CD4-positive, alpha-beta T cell treated with Interleukin-1 beta for 1 hour (primary cell): ENCODE results near the gene DHX15.

Experiments
- DNase-seq, 2 donors: peaks; one replicate each; pipeline ENCODE4 v3.0.0-alpha.2; 2020 to 2022

The DHX15 gene

DNA sequence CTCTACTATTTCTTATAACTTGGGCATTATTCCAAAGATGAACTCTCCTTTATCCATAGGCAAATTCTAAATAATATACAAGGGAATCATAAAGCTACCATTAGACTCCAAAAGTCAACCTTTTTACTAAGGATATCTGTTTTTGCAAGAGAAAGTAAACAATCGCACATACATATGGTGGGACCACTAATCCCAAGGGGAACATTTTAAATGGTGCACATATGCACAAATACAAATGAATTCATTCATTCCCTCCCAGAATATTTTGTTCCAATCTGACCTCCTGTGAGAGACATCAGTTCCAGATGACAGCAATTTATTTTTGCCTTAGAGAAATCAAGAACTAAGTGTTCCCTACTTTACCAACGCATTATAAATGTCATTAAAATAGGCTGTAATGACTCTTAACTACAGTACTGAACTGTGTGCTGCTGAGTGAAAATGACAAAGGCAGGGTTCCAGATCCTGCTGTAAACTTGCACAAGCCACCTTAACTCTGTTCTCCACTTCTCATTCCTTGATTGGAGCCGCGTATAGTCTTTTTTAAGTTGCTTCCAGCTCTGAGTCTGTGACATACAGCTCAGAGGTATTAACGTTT is 2.0 kb downstream of the DHX15 start:
- no peak for DNase-seq

DNA sequence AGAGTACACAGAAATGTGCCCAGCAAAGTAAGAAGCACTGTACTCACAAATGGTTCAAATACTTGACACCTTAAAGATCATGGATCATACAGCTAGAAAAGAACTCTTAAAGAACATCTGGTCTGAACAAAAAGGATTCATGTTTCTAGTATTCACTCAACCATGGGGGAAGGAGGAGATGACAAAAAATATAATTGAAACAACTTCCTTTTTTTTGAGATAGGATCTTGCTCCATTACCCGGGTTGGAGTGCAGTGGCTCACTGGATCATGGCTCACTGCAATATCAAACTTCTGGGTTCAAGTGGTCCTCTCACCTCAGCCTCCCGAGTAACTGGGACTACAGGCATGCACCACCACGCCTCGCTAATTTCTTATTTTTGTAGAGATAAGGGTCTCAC is 6.0 kb downstream of the DHX15 start:
- no peak for DNase-seq

DNA sequence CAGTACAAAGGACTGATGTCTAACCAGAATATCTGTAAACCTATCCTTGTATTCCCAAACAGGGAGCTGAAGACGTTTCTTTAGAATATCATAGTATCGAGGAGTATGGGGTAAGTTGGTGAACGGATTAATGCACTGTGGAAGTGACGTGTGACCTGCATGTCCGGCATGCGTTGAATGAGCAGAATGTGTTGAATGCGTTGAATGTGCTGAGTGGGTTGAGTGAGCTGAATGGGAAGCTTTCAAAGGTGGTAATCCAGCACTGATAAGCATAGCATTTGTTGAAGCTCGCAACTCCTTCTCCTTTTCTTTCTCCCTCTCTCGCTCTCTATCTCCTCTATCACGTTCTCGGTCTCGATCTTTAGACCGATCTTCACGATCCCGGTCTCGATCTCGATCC is 8.1 kb downstream of the DHX15 start:
- no peak for DNase-seq

GRCh38 chr4:24574236-24574635 is 10.1 kb downstream of the DHX15 start:
- DNase-seq, result no peak

DNA sequence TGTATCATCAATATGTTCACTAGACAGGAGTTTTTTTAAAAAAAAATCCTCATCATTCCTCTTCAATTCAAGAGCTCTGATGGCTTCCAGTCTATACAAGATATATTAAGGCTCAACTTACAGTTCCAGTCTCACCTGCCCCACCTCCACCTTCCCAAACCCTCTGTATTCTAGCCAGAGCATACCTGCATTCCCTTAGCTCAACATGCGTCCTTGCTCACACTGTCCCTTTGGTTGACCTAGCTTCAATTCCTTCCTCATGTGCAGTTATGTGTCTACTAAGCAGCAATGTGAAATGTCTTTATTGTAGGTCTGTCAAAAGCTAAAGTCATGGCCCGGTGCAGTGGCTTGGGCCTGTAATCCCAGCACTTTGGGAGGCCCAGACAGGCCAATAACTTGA is 10.8 kb downstream of the DHX15 start:
- DNase-seq, result no peak

DNA sequence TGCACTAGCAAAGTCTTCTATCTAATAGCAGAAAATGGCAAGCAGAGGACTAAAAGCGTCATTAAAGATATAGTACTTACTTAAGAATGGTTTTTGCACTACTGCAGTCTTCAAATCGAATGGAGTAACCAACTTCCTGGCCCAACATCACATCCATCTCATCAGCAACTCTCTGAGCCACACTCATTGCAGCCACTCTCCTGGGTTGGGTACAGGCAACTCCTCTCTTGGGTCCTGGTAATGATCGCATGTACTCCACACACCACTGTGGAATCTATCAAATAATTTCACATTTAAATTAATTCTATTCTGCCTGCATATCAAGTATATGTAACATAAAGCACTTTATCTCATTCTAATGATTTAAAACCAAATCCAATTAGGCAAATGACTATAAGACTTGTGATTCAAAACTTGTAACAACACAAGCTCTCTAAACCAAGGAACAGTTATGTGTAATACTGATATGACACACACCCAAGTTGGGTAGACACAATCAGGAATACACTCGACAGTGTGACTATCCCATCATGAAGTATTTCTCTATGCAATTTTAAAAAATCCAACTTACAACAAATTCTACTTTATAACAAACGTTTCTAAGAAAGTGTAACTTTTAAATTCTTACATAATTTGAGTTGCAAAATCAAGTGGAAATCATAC is 13.6 kb downstream of the DHX15 start:
- no peak for DNase-seq

DNA sequence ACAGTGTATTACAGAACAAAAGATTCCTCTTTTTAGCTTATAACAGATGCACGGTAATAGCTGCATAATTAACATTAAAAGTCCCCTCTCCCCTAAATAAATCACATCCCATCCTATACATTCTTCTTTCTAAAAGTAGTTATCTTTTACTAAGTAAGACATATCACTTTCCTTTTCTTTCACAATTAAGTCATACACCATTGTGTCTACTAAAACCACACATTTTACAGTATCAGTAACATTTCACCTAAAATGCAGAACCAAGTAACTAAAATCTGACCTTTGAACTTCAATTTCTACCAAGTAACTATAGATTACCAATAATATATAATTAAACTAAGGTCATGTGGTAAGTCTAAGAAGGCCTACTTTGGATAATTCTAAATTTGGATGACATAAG is 14.2 kb downstream of the DHX15 start:
- DNase-seq, result no peak

DNA sequence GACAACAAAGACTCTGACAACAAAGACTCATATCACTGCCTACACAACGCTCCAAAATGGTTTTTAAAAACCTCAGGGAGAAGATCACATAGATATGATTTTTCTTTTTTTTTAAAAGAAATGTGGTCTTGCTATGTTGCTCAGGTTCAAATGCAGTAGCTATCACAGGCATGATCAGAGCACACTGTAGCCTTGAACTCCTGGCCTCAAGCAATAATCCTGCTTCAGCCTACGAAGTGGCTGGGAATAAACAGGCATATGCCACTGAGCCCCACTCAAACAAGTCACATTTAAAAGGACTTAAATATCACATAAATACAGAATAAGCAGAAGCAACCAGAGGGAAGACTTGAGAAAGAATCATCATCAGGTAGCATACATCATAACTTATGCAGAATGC is 14.7 kb downstream of the DHX15 start:
- DNase-seq, result no peak

GRCh38 chr4:24568425-24568824 is 15.9 kb downstream of the DHX15 start:
- DNase-seq, result no peak

DNA sequence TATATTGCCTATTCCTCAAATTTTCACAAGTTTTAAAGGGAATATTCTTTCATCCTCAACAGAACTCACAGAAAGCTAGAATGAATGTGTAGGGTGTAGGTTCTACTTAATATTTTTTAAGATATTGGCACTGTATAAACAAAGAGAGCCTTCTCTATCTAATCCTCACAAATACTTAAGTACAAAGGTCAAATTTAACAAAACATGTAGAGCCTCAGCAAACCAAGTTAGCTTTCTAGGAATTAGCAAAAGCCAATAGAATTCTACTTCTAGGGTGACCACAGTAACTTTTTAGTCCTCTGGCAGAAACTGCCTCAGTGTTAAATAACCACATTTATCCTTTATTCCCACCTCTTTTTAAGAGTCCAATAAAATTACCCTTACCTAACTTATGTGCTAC is 19.3 kb downstream of the DHX15 start:
- no peak for DNase-seq

GRCh38 chr4:24564488-24564887 is 19.9 kb downstream of the DHX15 start:
- no peak for DNase-seq

DNA sequence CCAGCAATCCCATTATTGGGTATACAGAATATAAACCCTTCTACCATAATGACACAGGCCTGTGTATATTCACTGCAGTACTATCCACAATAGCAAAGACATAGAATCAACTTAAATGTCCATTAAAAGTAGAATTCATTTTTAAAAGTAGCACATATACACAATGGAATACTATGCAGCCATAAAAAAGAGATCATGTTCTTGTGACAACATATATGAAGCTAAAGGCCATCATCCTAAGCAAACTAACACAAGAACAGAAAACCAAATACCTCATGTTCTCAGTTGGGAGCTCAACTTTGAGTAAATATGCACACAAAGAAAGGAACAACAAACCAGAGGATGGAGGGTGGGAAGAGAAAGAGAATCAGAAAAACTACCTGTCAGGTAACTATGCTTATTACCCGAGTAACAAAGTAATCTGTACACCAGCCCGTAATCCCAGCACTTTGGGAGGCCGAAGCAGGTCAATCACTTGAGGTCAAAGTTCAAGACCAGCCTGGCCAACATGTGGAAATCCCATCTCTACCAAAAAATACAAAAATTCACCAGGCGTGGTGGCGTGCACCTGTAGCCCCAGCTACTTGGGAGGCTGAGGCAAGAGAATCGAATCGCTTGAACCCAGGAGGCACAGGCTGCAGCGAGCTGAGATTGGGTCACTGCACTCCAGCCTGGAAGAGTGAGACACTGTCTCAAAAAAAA is 22.8 kb downstream of the DHX15 start:
- no peak for DNase-seq

GRCh38 chr4:24560868-24561368 is 23.4 kb downstream of the DHX15 start:
- no peak for DNase-seq

- no peak for DNase-seq
Observed at GRCh38 chr4:24559889-24560288, 24.5 kb downstream of the DHX15 start.

DNA sequence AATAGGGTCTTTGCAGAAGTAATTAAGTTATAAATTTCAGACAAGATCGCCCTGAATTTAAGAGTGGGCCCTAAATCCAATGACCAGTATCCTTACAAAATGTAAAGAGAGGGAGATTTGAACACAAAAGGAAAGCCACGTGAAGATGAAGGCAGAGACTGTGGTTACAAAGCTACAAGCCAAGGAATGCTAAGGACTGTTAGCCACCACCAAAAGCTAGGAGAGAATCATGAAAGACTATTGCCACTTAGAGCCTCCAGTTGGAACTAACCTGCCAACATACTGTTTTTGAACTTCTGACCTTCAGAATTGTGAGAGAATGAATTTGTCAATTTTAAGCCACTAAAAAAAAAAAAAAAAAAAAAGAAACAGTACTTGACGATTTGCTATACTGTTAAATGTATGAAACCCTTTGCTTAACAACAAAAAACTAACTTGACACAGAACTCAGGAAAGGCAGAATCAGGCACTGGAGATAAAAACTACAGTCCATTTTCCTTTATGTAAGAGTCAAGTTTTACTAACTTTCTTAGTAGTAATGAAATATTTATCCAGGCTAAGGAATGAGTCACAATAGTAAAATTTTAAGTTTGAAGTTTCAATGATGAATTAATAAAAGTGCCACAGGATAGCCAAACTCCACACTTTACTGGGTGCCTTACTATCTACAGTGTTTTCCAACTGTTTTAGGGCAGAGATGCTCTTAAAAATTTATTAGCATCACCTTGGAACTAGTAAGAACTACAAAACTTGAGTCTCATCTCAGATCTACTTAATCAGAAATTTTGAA is 25.1 kb downstream of the DHX15 start:
- no peak for DNase-seq

DNA sequence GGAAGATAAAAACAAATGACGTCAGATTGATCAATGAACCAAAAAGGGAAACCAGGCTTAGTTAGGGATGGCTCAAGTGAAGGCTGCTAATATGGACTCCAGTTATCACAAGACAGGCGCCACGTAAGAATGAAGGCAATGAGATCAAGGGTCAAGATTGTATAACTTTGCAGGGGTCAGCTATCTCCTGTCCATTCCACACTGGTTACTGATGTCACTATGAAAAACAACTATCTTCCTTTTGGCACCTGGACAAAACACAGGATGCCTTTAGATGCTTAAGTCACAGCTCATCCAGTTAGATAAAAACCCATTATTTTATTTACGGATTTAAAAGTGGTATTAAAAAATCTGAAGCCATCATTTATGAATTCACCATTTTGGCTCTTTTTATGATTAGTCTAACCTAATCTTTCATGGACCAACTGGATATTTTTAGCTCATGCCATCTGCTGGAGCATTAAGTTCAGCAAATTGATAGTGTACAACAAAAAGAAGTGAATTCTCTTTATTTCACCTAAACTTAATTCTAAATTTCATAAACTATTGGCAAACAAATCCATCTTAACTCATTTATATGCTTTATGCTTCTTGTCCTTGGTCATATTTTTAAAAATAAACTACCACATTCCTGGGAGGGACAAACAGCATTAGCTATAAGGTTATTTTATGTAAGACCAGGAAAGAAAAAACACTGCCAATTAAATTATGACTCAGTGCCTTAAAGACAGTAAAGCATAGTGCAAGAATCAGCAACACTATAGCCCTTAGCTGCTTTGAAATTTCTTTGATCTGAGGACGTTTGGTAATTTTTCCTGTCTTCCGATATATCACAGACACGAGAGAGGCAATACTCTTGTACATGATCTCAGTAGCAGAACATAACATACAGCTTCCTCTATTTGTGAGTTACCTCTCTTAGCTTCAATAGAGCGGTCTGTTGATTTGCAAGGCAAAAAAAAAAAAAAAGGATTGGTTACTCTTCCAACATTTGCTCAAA is 27.0 kb downstream of the DHX15 start:
- no peak for DNase-seq

GRCh38 chr4:24551492-24552289 is 32.7 kb downstream of the DHX15 start:
- no peak for DNase-seq

DNA sequence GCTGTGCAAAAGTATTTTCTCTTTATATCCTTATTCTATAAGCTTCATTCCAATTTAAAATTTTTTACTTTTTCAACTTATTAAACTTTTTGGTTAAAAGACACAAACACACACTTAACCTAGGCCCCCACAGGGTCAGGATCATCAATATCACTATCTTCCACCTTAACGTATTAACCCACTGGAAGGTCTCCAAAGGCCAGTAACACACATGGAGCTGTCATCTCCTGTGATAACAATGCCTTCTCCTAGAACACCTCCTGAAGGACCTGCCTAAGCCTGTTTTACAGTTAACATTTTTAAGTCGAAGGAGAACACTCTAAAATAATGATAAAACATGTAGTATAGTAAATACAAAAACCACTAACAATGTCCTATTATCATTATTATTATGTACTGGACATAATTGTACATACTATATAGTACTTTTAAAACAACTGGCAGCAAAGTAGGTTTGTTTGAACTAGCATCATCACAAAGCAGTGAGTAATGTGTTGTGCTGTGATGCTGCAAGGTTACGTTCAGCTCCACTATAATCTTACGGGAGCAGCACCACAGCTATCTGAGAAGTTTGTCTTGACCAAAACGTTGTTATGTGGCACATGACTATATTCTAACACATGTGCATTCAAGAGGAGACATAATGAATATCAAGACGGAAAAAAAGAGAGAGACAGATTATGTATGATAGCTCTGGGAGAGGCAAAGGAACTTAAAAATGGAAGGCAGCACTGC is 33.7 kb downstream of the DHX15 start:
- DNase-seq, result no peak

- DNase-seq, result no peak
Observed at GRCh38 chr4:24547979-24548378, 36.4 kb downstream of the DHX15 start.

DNA sequence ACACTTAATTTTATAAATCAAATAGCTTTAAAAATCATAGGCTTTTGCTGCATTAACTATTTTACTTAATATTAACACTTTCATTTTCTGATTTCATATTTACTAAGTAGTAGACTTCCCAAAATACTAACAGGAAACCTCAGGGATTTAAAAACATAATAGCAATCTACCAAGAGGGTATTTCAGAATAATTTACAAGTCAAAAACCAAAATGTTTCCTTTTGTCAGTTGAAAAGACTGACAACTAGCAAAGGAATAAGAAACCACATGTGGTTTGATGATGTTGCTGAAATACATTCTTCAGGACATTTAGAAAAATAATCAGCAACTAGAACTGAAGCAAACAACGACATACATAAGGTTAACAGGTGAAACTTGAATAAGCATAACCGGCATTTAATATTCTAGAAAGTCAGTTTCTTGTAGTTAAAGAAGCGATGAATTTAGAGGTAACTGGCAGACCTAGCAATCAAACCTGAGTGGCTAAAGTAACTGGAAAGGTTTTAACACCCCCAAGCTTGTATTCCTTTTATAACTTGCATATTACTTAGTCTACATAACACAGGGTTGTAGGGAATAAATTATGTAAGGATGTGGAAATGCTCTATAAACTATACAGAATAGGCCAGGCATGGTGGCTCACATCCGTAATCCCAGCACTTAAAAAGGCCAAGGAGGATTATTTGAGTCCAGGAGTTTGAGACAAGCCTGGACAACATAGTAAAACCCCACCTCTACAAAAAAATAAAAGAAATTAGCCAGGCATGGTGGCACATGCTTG is 40.0 kb downstream of the DHX15 start:
- no peak for DNase-seq
